ENCODE data around the gene TPPP3. TPM values are rescaled to one million over a fixed set of nuclear protein-coding genes. Genes with fewer than 3 reads are reported as not detected.

The TPPP3 gene
- total RNA-seq, 2 donors from 2014 or later: 0.29 to 0.70 TPM

DNA sequence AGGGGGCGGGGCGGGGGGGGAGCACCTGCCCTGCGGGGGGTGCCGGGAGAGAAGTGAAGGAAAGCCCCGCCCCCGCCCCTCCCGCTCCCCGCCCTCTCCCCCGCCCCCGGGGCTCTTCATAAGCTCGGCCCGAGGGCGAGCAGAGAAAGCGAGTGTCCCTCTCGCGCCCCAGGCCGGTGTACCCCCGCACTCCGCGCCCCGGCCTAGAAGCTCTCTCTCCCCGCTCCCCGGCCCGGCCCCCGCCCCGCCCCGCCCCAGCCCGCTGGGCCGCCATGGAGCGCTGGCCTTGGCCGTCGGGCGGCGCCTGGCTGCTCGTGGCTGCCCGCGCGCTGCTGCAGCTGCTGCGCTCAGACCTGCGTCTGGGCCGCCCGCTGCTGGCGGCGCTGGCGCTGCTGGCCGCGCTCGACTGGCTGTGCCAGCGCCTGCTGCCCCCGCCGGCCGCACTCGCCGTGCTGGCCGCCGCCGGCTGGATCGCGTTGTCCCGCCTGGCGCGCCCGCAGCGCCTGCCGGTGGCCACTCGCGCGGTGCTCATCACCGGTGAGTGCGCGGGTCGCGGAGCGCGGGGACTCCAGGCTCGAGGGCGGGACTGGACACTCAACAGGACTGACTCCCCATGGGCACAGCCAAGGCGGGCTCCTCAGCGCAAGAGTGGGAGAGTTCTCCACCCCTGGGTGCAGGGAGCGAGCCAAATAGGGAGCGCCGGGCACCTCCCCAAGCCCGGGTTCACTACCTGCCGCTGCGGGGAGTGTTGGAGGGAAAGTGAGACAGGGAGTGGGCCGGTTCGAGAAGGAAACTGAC is 37.9 kb upstream of the TPPP3 start, which contains the start of gene HSD11B2:
TSS of gene HSD11B2 (plus strand) at position 145 of the 798 bp plus-strand sequence. CDS start at position 273, 128 bp downstream.
- no peaks in the 10 kb centered on the region for H3K9me3 ChIP-seq (ENCODE audit: control insufficient read depth, low read length, poor library complexity, severe bottlenecking)
- ATAC-seq: peak; percentile 51
- peaks cover 32% of the 10 kb centered on the region for H3K27me3 Mint-ChIP-seq
- peaks cover 14% of the 10 kb centered on the region for H3K4me1 Mint-ChIP-seq
- H3K4me3 Mint-ChIP-seq: peak within 1 kb of the TSS; percentile 88
- peak in 2 of 3 donors; percentile 25 to 28 for DNase-seq
- H3K36me3 Mint-ChIP-seq (ENCODE audit: low read depth): peaks cover 6% of the 10 kb centered on the region
- no peak within 1 kb of the TSS for H3K27ac Mint-ChIP-seq

GRCh38 chr16:67430504-67430976 is 37.2 kb upstream of the TPPP3 start:
- no peaks in the 10 kb centered on the region for H3K9me3 ChIP-seq (ENCODE audit: control insufficient read depth, low read length, poor library complexity, severe bottlenecking)
- DNase-seq (no peak), ATAC-seq (peak; percentile 47)
- no peak overlapping the region for H3K27ac Mint-ChIP-seq
- peaks cover 14% of the 10 kb centered on the region for H3K4me1 Mint-ChIP-seq
- H3K27me3 Mint-ChIP-seq: peaks cover 33% of the 10 kb centered on the region
- H3K4me3 Mint-ChIP-seq: peak overlapping the region; percentile 88
- peaks cover 6% of the 10 kb centered on the region for H3K36me3 Mint-ChIP-seq (ENCODE audit: low read depth)

DNA sequence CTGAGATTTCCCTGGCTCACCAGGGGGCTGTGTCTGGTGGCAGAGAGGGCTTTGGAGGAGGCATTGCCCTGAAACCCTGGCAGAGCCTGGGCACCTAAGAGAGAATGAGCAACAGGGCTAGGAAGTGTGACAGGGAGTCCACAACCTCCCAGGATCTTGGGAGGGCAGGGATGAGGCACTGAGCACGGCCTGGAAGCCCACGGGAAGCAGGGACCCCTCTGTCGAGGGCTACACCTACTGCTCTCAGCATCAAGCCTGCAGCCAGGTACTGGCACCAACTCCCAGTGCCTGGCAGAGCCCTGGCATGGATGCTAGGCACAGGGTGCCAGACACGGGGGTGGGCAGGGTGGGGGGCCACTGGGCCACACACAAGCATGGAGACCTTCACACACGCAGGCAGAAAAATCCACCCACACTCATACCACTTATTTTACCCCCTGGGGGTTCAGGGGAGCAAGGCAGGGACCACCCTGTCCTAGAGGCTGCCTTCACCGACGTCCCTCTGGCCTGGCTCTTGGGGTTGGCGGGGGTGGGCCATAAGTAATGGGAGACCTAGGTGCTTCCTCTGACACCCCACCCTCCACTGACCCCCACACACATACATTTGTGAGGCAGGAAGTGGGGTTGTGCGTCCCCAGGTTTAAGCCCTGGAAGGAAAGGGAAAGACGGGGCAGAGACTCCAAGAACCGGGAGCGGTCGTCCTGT is 36.7 kb upstream of the TPPP3 start:
- ATAC-seq (no peak), DNase-seq (no peak)
- peaks cover 14% of the 10 kb centered on the region for H3K4me1 Mint-ChIP-seq
- no peak overlapping the region for H3K27ac Mint-ChIP-seq
- H3K36me3 Mint-ChIP-seq (ENCODE audit: low read depth): peaks cover 6% of the 10 kb centered on the region
- peak overlapping the region; percentile 88 for H3K4me3 Mint-ChIP-seq
- H3K27me3 Mint-ChIP-seq: peaks cover 39% of the 10 kb centered on the region
- no peaks in the 10 kb centered on the region for H3K9me3 ChIP-seq (ENCODE audit: control insufficient read depth, low read length, poor library complexity, severe bottlenecking)

- H3K4me3 Mint-ChIP-seq: peak overlapping the region; percentile 84
- DNase-seq (no peak), ATAC-seq (no peak)
- H3K27ac Mint-ChIP-seq: no peak overlapping the region
- H3K36me3 Mint-ChIP-seq (ENCODE audit: low read depth): peaks cover 6% of the 10 kb centered on the region
- no peaks in the 10 kb centered on the region for H3K9me3 ChIP-seq (ENCODE audit: control insufficient read depth, low read length, poor library complexity, severe bottlenecking)
- H3K27me3 Mint-ChIP-seq: peaks cover 43% of the 10 kb centered on the region
- H3K4me1 Mint-ChIP-seq: peaks cover 13% of the 10 kb centered on the region
Measured at GRCh38 chr16:67429053-67429798, 35.9 kb upstream of the TPPP3 start.

GRCh38 chr16:67428146-67428731 is 34.9 kb upstream of the TPPP3 start:
- peak; percentile 64 for ATAC-seq
- peaks cover 6% of the 10 kb centered on the region for H3K36me3 Mint-ChIP-seq (ENCODE audit: low read depth)
- no peak overlapping the region for H3K27ac Mint-ChIP-seq
- H3K9me3 ChIP-seq (ENCODE audit: control insufficient read depth, low read length, poor library complexity, severe bottlenecking): no peaks in the 10 kb centered on the region
- peaks cover 11% of the 10 kb centered on the region for H3K4me1 Mint-ChIP-seq
- H3K27me3 Mint-ChIP-seq: peaks cover 52% of the 10 kb centered on the region
- peak in 2 of 3 donors; percentile 23 to 36 for DNase-seq
- H3K4me3 Mint-ChIP-seq: no peak overlapping the region

GRCh38 chr16:67426950-67427349 is 33.7 kb upstream of the TPPP3 start:
- Mint-ChIP-seq H3K4me3 (no peak overlapping the region), H3K27ac (no peak overlapping the region), H3K4me1 (peaks cover 8% of the 10 kb centered on the region), H3K27me3 (peaks cover 61% of the 10 kb centered on the region), H3K36me3 (ENCODE audit: low read depth) (peaks cover 6% of the 10 kb centered on the region)
- DNase-seq: no peak
- no peak for ATAC-seq
- no peaks in the 10 kb centered on the region for H3K9me3 ChIP-seq (ENCODE audit: control insufficient read depth, low read length, poor library complexity, severe bottlenecking)

DNA sequence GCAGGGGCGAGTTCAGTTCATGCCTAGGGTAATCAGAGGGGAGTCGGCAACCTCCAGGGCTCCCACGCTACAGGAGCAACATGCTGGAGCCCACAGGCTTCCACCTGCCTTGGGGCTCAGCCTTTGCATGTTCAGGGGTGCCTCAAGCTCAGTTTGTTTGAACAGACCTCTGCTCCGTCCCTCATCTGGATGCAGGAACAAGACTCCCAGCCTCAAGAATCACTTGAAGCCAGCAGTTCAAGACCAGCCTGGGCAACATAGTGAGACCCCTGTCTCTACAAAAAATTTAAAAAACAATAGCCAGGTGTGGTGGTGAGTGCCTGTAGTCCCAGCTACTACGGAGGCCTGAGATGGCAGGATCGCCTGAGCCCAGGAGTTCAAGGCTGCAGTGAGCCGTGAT is 32.7 kb upstream of the TPPP3 start:
- ATAC-seq (no peak), DNase-seq (no peak)
- peaks cover 6% of the 10 kb centered on the region for H3K36me3 Mint-ChIP-seq (ENCODE audit: low read depth)
- peaks cover 8% of the 10 kb centered on the region for H3K4me1 Mint-ChIP-seq
- H3K27ac Mint-ChIP-seq: no peak overlapping the region
- H3K9me3 ChIP-seq (ENCODE audit: control insufficient read depth, low read length, poor library complexity, severe bottlenecking): no peaks in the 10 kb centered on the region
- peaks cover 61% of the 10 kb centered on the region for H3K27me3 Mint-ChIP-seq
- no peak overlapping the region for H3K4me3 Mint-ChIP-seq

DNA sequence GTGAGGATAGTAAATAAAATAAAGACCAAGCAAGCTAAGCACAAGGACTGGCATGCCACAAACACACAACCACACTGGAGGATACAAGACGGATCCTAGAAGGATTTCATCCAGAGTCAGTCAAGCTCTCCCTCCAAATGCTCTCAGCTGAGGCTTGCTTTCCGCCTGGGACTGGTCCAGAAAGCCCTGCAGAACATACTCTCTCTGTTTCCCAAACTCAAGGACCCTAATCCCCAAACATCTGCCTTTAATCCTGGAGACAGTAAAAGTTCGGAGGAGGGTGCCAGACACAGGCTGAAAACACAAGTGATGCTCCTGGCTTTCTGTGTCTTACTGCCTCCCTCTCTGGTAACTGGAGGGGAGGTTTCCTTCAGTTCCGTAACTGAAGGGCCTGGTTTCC is 32.3 kb upstream of the TPPP3 start:
- H3K4me3 Mint-ChIP-seq: no peak overlapping the region
- H3K4me1 Mint-ChIP-seq: peaks cover 8% of the 10 kb centered on the region
- no peak overlapping the region for H3K27ac Mint-ChIP-seq
- no peak for ATAC-seq
- no peak for DNase-seq
- peaks cover 61% of the 10 kb centered on the region for H3K27me3 Mint-ChIP-seq
- H3K36me3 Mint-ChIP-seq (ENCODE audit: low read depth): peaks cover 6% of the 10 kb centered on the region
- H3K9me3 ChIP-seq (ENCODE audit: control insufficient read depth, low read length, poor library complexity, severe bottlenecking): no peaks in the 10 kb centered on the region

DNA sequence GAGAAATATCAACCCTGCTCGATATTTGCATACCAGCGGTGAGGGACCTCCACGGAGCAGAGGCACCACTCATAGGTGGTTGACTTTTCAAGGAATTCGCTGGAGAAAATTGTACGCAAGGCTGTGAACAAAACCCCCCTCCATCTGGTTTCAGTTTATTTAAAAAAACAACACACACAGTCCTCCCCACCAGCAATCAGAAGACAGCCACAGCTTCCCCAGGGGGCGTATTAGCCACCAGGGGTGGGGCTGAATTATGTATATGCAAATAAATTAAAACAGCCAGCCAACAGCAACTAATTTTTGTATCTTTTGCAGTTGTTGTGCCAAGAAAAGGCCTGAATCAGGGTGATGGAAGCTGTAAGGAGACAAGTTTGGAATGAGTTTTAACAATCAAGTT is 31.8 kb upstream of the TPPP3 start:
- peaks cover 5% of the 10 kb centered on the region for H3K4me1 Mint-ChIP-seq

DNA sequence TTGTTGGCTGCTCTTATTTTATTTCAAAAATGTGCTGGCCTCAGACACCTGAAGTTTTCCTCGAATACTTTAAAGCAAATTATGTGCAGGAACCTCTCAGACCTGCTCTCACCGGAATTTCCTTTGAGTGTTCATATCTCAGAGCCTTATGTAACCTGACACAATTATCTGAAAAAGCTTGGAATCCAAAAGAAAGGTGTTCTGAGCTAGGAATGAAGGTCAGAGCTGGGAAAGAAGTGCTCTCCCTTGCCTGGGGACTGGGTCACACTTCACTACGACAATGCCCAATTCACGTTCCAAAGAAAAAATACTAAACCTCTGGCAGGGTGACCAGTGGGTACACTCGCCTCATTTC is 30.9 kb upstream of the TPPP3 start:
- no peak overlapping the region for H3K4me3 Mint-ChIP-seq
- DNase-seq (no peak), ATAC-seq (no peak)
- H3K27ac Mint-ChIP-seq: no peak overlapping the region
- H3K4me1 Mint-ChIP-seq: peaks cover 9% of the 10 kb centered on the region
- peaks cover 61% of the 10 kb centered on the region for H3K27me3 Mint-ChIP-seq
- H3K36me3 Mint-ChIP-seq (ENCODE audit: low read depth): peaks cover 6% of the 10 kb centered on the region
- no peaks in the 10 kb centered on the region for H3K9me3 ChIP-seq (ENCODE audit: control insufficient read depth, low read length, poor library complexity, severe bottlenecking)

More for the DNA sequence above, 31.8 kb upstream of the TPPP3 start:
- DNase-seq (no peak), ATAC-seq (no peak)
- Mint-ChIP-seq H3K27ac (no peak overlapping the region), H3K4me3 (no peak overlapping the region), H3K36me3 (ENCODE audit: low read depth) (peaks cover 6% of the 10 kb centered on the region), H3K27me3 (peaks cover 61% of the 10 kb centered on the region)
- no peaks in the 10 kb centered on the region for H3K9me3 ChIP-seq (ENCODE audit: control insufficient read depth, low read length, poor library complexity, severe bottlenecking)

DNA sequence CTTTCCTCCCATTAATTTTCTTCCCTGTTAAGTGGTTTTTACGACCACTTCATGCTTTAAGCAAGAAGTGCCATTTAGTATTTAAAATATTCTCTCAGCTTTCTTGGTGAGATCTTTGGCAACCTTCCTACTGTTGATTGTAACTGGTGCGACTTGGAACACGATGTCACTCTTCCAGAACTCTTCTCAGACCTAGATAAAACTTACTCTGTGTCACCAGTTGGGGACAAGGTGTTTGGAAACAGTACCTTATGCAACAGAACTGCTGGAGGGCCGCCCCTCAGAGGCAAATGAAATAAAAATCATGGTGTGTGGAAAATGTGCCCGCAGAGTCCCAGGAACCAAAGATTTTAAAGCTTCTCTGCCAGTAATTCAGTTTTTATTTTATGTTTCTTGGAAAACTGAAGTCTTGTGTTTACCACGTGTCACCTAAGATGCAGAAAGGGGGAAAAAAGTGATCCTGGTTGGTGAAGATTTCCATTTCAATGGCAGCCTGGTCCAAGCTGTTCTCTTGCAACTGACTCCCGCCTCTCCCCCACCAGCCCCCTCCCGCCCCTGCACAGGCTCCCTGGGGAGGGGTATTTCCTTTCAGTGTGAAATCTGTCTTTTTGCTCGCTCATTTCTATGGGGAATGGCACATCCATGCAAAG is 30.4 kb upstream of the TPPP3 start:
- H3K9me3 ChIP-seq (ENCODE audit: control insufficient read depth, low read length, poor library complexity, severe bottlenecking): no peaks in the 10 kb centered on the region
- ATAC-seq (no peak), DNase-seq (no peak)
- Mint-ChIP-seq H3K4me1 (peaks cover 9% of the 10 kb centered on the region), H3K27me3 (peaks cover 58% of the 10 kb centered on the region), H3K36me3 (ENCODE audit: low read depth) (peaks cover 6% of the 10 kb centered on the region), H3K4me3 (no peak overlapping the region), H3K27ac (no peak overlapping the region)

DNA sequence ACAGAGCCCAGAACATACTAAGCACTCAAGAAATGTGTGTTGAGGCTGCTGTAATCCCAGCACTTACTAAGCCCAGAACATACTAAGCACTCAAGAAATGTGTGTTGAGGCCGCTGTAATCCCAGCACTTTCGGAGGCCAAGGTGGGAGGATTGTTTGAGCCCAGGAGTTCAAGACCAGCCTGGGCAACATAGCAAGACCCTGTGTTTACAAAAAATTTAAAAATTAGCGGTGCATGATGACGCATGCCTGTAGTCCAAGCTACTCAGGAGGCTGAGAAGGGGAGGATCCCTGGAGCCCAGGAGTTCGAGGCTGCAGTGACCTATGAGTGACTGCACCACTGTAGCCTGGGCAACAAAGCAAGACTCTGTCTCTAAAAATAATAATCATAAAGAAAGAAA is 29.7 kb upstream of the TPPP3 start:
- ATAC-seq: no peak
- Mint-ChIP-seq H3K27me3 (peaks cover 56% of the 10 kb centered on the region), H3K36me3 (ENCODE audit: low read depth) (peaks cover 6% of the 10 kb centered on the region), H3K4me3 (no peak overlapping the region), H3K4me1 (peaks cover 9% of the 10 kb centered on the region), H3K27ac (no peak overlapping the region)
- DNase-seq: no peak
- no peaks in the 10 kb centered on the region for H3K9me3 ChIP-seq (ENCODE audit: control insufficient read depth, low read length, poor library complexity, severe bottlenecking)
